ENCODE data around the gene LRP1B.

The LRP1B gene

DNA sequence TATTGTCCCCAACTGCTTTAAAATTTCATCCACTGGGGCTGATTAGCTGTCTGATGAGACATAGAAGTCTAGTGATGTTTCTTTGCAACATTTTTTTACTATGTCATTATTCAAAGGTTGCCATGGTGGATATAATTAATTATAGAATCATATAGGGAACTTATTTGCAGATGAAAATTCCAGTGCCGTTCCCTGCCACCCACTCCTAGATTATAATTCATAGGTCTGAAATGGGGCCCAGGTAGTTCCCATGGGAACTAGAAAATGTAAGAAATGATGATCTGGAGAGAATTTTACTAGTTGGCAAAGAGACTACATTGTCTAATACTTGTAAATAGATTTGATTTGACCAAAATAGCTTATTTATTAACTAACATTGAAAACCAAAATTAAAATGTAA lies 1854.2 kb downstream of the LRP1B start:
- Histone ChIP-seq H4K20me1 (ENCODE audit: insufficient read depth, low read length) (no peaks in the 10 kb centered on the region), H2AFZ (ENCODE audit: low read length) (no peak overlapping the region), H3K9me2 (replicated peaks; ENCODE audit: insufficient read depth, low read length) (no peaks in the 10 kb centered on the region), H3K27ac (ENCODE audit: low read length) (no peak overlapping the region), H3K4me3 (ENCODE audit: low read length) (no peak overlapping the region), H3K9ac (ENCODE audit: low read length) (no peak overlapping the region), H3K4me2 (ENCODE audit: low read depth, low read length) (no peak overlapping the region), H3K27me3 (replicated peaks; ENCODE audit: insufficient read depth, low read length) (no peaks in the 10 kb centered on the region), H3K79me2 (ENCODE audit: low read length) (no peaks in the 10 kb centered on the region), H3K4me1 (ENCODE audit: low read length) (no peaks in the 10 kb centered on the region), H3K9me3 (replicated peaks; ENCODE audit: insufficient read depth, low read length) (no peaks in the 10 kb centered on the region), H3K36me3 (replicated peaks; ENCODE audit: insufficient read depth, low read length) (no peaks in the 10 kb centered on the region), H3F3A (ENCODE audit: insufficient read depth, low read length) (no peaks in the 10 kb centered on the region)
- TF ChIP-seq EZH2phosphoT487 (IDR thresholded peaks at IDR 0.05; ENCODE audit: low read length) (no peak), CTCF (IDR thresholded peaks at IDR 0.05; ENCODE audit: low read length) (no peak), EZH2 (optimal IDR thresholded peaks at IDR 0.05; ENCODE audit: low read depth, low read length) (no peak)
- no peak for DNase-seq

DNA sequence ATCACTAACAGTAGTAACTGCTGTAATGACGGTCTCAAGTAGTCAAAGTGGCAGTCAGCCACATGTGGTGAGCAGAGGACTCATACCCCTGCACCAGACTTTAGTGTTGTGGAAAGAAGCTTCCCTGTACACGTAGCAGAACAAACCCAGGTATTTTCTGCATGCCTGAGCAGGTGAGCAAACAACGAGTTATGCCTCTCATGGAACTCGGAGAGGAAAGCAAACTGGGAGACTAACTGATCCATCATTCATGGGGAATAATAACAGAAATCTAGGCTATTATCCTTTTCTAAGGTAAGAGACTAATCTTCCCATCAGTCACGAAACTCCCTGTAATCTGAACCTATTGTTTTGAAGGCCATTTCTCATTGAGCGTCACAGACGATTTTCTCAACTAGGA lies 1855.4 kb downstream of the LRP1B start:
- no peak overlapping the region for H3K9ac ChIP-seq (ENCODE audit: low read length)
- H3K27ac ChIP-seq (ENCODE audit: low read length) = no peak overlapping the region
- H3K4me2 ChIP-seq (ENCODE audit: low read depth, low read length) = no peak overlapping the region
- no peaks in the 10 kb centered on the region for H3K9me2 ChIP-seq (replicated peaks; ENCODE audit: insufficient read depth, low read length)
- H3K4me1 ChIP-seq (ENCODE audit: low read length) = no peaks in the 10 kb centered on the region
- no peak for DNase-seq
- no peaks in the 10 kb centered on the region for H3K27me3 ChIP-seq (replicated peaks; ENCODE audit: insufficient read depth, low read length)
- H2AFZ ChIP-seq (ENCODE audit: low read length) = no peak overlapping the region
- no peaks in the 10 kb centered on the region for H3K79me2 ChIP-seq (ENCODE audit: low read length)
- H3F3A ChIP-seq (ENCODE audit: insufficient read depth, low read length) = no peaks in the 10 kb centered on the region
- H3K4me3 ChIP-seq (ENCODE audit: low read length) = no peak overlapping the region
- H3K9me3 ChIP-seq (replicated peaks; ENCODE audit: insufficient read depth, low read length) = no peaks in the 10 kb centered on the region
- H4K20me1 ChIP-seq (ENCODE audit: insufficient read depth, low read length) = no peaks in the 10 kb centered on the region
- no peaks in the 10 kb centered on the region for H3K36me3 ChIP-seq (replicated peaks; ENCODE audit: insufficient read depth, low read length)
- no peak for TF ChIP-seq CTCF (IDR thresholded peaks at IDR 0.05; ENCODE audit: low read length)
- no peak for TF ChIP-seq EZH2 (optimal IDR thresholded peaks at IDR 0.05; ENCODE audit: low read depth, low read length)
- no peak for TF ChIP-seq EZH2phosphoT487 (IDR thresholded peaks at IDR 0.05; ENCODE audit: low read length)

GRCh38 chr2:140274891-140275290 lies 1855.9 kb downstream of the LRP1B start:
- Histone ChIP-seq H3K27me3 (replicated peaks; ENCODE audit: insufficient read depth, low read length) (no peaks in the 10 kb centered on the region), H3K79me2 (ENCODE audit: low read length) (no peaks in the 10 kb centered on the region), H3K9me3 (replicated peaks; ENCODE audit: insufficient read depth, low read length) (no peaks in the 10 kb centered on the region), H3K9me2 (replicated peaks; ENCODE audit: insufficient read depth, low read length) (no peaks in the 10 kb centered on the region), H2AFZ (ENCODE audit: low read length) (no peak overlapping the region), H3K27ac (ENCODE audit: low read length) (no peak overlapping the region), H3K36me3 (replicated peaks; ENCODE audit: insufficient read depth, low read length) (no peaks in the 10 kb centered on the region), H3K4me1 (ENCODE audit: low read length) (no peaks in the 10 kb centered on the region), H3F3A (ENCODE audit: insufficient read depth, low read length) (no peaks in the 10 kb centered on the region), H4K20me1 (ENCODE audit: insufficient read depth, low read length) (no peaks in the 10 kb centered on the region), H3K9ac (ENCODE audit: low read length) (no peak overlapping the region), H3K4me3 (ENCODE audit: low read length) (no peak overlapping the region), H3K4me2 (ENCODE audit: low read depth, low read length) (no peak overlapping the region)
- TF ChIP-seq EZH2phosphoT487 (IDR thresholded peaks at IDR 0.05; ENCODE audit: low read length) = no peak
- TF ChIP-seq EZH2 (optimal IDR thresholded peaks at IDR 0.05; ENCODE audit: low read depth, low read length) = no peak
- TF ChIP-seq CTCF (IDR thresholded peaks at IDR 0.05; ENCODE audit: low read length) = no peak
- DNase-seq = no peak
